NCI-H2107 (cell line): ENCODE measurements around the gene DMRTC1B.
"Not testable (repeated sequence)": the region's sequence is repeated elsewhere in the genome, so short reads cannot be mapped to it uniquely, and the experiment has no call there.

ENCODE experiments used
- DNase-seq: peaks from one replicate; lab custom pipeline; 2025; lab: John Stamatoyannopoulos, UW

Gene DMRTC1B, protein sequence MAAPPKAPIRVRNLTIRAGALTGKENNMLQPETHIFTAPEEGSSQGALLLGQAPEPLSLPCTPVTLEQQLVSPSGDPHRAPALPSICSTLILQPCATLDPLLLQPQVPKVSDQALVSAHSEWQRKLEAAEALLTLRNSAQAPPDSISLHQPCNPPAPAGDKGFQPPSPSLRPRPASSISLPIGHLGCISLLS

DNA sequence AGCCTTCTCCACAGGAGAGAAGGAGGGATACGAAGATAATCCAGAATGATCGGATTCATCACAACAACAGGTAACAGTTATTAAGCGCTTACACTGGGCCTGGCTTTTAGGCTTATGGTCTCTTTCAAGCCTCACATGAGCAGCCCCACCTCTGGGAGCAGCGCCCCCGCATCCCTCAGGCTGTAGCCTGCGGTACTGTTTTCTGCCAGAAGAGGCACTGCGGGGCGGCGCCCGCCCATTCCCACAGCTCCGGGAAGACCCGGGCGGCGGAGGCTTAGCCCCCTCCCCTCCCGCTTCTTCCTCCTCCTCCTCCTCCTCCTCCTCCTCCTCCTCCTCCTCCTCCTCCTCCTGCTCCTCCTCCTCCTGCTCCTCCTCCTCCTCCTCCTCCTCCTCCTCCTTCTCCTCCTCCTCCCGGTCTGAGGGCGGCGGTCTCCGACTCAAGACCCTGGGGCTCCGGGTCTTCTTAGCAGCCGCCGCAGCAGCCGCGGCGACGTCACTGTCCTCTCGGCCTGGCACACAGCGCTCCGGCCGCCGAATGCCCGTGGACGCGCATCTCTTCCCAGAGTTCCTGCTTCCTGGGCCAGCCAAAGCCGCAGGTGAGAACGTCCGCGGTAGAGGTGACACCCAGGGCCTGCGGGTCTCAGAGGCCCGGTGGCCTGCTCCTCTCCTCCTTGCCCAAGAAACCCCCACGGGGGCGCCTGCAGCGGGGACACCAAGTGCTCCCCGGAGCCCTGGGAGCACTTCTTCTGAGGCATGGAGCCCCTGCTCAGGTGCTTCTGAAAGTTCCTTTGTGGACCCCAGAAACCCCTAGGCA, at the start of gene DMRTC1B:
Gene DMRTC1B, plus strand, starts transcription at position 238 of the 814 bp plus-strand sequence. CDS start 68,246 bp downstream, outside the sequence.
- not testable (repeated sequence) for DNase-seq

DNA sequence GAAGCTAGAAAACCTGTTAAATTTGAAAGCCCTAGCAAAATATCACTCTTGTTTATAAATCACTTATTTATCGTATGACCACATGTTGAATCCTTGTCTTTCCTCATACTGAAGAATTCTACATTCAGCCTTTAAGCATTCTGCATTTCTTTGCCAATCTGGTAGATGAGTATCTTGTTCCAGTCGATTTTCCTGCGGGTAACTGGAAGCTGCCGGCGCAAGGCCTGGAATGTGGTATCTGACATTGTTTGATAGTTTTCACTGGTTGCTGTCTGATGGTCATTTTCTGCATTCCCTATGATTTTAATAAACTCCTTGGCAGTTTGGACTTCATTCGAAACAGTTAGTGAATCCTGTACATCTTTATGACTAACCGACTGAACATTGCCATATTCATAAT, 48.8 kb upstream of the DMRTC1B start:
- DNase-seq, result no peak

DNA sequence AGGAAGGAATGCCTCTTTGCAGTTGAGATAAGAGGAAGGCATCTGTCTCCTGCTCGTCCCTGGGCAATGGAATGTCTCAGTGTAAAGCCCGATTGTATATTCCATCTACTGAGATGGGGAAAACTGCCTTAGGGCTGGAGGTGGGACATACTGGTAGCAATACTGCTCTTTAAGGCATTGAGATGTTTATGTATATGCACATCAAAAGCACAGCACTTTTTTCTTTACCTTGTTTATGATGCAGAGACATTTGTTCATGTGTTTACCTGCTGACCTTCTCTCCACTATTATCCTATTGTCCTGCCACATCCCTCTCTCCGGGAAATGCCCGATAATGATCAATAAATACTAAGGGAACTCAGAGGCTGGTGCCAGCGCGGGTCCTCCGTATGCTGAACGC, 43.1 kb upstream of the DMRTC1B start:
- not testable (repeated sequence) for DNase-seq

DNA sequence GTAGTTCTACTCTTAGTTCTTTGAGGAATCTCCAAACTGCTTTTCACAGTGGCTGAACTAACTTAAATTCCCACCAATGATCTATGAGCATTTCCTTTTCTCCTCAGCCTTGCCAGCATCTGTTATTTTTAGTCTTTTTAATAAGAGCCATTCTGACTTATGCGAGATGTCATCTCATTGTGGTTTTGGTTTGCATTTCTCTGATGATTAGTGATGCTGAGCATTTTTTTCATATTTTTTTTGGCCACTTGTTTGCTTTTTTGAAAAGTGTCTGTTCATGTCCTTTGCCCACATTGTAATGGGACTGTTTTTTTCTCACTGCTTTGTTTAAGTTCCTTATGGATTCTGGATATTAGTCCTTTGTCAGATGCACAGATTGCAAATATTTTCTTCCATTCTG, 41.1 kb upstream of the DMRTC1B start:
- DNase-seq, result no peak

DNA sequence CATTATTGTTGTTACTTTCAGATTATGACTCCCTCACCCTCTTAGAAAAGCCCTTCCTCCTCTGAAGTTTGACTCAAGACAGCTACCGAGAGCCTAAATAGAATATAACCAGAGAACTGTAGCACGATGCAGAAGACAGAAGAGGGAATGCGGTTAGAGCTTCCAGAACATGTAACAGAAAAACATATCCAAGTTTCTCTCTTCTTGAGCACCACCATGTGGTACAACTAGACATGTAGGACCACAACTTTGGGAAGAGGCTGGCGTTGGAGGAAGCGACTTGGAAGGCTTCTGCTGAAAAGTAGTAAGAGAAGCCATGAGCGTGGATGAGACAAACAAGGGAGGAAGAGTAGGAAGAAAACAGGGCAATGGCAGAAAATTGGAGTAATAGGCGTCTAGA, 31.1 kb upstream of the DMRTC1B start:
- not testable (repeated sequence) for DNase-seq

DNA sequence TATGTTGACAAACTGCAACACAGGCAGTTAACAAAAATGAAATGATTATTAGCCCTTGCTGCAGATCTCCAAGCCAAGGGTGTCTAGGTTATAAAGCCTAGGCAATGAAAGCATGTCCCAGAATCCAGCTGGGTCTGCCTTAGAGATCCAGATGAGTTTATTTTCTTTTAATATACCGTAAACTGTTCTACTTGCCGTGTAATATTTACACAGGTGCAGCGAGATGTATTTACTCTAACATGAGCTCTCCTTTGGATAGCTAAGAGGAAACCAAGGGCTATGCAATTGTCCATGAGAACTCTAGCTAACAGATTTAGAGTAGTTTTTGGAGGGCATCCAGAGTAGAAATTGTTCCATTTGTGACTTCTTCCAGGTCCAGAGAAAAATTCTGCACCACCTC, 28.1 kb upstream of the DMRTC1B start:
- not testable (repeated sequence) for DNase-seq

DNA sequence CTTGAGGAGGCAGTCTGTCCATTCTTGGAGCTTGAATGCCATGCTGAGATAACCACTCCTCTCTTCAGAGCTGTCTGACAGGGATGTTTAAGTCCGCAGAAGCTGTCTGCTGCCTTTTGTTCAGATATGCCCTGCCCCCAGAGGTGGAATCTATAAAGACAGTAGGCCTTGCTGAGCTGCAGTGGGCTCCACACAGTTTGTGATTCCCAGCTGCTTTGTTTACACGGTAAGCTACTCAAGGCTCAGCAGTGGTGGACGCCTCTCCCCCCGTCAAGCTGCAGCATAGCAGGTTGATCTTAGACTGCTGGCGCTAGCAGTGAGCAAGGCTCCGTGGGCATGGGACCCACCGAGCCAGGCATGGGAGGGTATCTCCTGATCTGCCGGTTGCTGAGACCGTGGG, 16.2 kb upstream of the DMRTC1B start:
- not testable (repeated sequence) for DNase-seq

DNA sequence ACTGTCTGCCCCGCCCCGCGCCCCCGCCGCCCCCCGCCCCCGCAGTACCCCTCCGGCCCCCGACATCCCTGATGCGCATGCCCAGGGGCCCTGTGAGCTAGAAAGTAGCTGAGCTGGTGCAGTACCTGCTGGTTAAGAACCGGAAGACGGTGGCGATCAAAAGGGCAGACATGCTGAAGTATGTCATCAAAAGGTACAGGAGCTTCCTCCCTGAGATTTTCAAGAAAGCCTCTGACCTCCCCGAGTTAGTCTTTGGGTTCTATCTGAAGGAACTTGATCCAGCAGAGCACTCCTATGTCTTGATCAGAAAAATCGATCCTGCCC, 739 bp downstream of the DMRTC1B start:
- not testable (repeated sequence) for DNase-seq

DNA sequence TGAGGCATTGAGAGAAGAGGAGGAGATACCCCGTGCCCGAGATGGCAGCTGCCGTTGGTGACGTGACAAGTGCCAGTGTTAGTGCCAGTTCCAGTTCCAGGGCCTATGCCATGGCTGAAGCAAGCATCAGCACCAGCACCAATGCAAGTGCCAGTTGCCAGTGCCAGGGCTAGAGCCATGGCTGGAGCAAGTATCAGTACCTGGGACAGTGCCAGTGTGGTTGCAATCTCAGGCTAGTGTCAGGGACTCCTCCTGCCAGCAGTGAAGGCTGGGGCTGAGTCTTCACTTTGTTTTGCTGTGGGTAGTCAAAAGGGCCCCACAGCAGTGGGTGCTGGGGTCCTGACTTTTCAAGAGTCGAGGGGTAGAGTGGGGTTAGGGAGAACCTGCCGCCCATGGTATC, 1.5 kb downstream of the DMRTC1B start:
- not testable (repeated sequence) for DNase-seq

DNA sequence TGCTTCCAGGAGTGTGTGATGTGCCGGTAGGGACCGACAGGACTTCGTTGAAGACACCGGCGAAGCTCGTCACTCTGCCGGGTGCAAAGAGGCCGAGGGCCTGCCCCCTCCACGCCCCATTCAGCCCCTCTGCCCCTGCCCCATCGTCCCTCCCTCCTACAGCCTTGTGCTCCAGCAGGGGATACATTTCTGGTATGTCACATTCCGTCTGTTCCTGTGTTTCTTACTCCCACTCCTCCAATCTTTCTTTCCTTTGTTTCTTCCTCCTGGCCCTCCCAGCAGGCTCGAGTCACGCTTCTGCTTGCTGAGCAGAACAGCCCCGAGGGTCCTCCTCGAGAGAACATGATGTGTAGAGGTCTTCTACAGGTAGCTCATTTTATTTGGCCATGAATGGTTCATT, 5.9 kb downstream of the DMRTC1B start, which contains the start of gene FAM236B:
Gene FAM236B, minus strand, starts transcription at position 101 of the 400 bp plus-strand sequence. Its CDS starts 100 bp downstream, at position 1.
- DNase-seq, result not testable (repeated sequence)

DNA sequence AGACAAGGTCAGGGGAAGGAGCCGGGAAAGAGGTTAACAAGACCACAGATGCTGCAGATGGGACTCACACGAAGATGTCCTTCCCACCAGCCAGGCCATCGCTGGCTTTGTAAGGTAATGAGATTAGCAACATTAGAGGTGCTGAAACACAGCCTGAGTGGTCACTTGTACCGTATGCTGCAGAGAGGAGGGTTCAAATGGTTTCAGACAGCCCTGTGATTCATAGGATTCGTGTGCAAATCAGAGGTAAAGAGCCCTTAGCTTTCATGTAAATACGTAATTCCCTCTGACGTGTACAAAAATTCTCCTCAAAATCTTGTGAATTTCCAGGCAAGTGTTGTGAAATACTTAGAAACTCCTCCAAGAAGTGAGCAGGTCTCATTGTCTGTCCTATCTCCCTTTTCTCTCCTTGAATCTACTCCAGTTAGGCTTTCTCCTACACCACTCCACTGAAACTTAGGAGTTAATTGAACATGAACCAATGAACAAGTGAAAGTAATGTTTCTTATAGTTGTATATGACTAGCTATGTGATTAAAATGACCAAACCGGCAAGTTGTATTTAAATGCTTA, 6.8 kb downstream of the DMRTC1B start:
- not testable (repeated sequence) for DNase-seq

DNA sequence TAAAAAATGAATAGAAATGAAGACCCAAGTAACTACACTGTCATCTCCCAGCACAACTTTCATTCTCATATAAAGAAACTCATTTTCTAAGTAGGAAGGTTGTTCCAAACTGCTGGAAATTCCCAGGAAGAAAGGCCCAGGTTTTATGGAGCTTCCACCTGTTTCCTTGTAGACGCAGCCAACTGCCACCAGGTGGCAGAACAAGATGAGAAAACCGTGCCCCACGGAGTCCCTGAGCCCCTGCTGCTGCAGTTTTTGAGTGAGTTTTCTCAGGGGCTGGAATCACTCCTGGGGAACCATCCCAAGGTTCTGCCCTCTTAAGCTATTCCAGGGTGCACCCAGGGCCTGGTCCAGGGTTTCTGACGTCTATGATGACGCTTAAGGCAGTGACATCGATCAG, 7.3 kb downstream of the DMRTC1B start:
- DNase-seq, result not testable (repeated sequence)

DNA sequence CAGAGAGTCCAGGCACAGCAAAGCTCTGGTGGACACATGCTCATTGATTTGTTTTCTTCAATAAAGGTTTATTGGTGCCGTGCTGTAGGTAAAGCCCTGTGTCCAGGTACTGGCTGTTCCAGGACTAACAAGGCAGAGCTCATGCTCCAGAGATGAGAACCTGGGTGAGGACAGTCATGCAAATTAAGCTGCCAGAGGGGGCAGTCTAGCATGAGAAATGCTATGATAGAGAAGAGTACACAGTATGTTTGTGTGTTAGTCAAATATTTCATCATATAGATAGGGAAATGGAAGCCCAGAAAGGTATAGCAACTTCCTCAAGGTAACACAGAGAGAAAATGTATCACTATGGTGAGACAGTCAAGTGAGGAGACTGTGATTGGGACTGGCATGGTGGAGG, 11.5 kb downstream of the DMRTC1B start:
- not testable (repeated sequence) for DNase-seq

DNA sequence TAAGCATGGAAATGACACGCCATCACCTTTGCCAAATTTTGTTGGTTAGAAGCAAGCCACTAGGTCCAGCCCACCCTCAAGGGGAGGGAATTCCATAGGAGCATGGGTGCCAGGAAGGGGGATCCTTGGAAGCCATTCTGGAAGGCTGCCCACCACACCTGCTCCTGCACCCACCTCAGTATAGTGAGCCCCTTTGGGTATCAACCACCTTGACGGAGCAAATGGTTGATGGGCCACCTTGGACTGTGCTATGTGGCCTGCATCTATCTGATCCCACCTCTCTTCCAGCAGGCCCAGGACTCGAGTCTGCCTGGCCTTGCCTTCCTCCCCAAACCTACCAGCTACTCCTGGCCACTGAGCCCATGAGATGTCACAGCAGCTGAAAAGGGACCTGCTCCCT, 13.7 kb downstream of the DMRTC1B start:
- DNase-seq, result not testable (repeated sequence)

DNA sequence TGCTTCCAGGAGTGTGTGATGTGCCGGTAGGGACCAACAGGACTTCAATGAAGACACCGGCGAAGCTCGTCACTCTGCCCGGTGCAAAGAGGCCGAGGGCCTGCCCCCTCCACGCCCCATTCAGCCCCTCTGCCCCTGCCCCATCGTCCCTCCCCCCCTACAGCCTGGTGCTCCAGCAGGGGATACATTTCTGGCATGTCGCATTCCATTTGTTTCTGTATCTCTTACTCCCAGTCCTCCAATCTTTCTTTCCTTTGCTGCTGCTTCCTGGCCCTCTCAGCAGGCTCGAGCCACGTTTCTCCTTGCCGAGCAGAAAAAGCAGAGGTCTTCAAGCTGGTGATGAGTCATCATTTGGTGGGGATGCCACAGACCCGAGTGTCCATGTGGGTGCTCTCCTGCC, 31.4 kb downstream of the DMRTC1B start, which contains the start of gene FAM236D:
Gene FAM236D, minus strand, starts transcription at position 101 of the 400 bp plus-strand sequence. Its CDS starts 100 bp downstream, at position 1.
- DNase-seq, result not testable (repeated sequence)

DNA sequence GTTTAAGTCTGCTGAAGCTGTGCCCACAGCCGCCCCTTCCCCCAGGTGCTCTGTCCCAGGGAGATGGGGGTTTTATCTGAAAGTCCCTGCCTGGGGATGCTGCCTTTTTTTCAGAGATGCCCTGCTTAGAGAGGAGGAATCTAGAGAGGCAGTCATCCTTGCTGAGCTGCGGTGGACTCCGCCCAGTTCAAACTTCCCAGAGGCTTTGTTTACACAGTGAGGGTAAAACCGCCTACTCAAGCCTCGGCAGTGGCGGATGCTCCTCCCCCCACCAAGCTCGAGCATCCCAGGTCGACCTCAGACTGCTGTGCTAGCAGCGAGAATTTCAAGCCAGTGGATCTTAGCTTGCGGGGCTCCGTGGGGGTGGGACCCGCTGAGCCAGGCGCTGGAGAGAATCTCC, 54.0 kb downstream of the DMRTC1B start:
- DNase-seq, result not testable (repeated sequence)

DNA sequence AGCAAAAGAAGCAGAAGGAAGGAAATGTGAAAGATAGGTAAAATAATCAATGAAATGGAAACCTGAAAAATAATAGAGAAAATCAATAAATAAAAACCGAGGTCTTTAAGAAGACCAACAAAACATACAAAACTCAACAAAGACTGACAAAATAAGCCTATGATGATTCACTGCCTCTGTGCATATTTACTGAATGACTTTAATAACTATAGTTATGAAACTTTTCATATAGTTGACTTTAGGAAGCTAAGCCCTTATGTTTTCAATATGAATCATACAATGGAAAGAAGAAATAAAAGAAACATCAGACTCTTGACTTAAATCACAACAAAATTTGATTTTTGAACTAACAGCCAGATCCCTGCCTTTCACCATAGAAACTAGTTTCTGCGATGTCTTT, 60.8 kb downstream of the DMRTC1B start:
- DNase-seq, result not testable (repeated sequence)

DNA sequence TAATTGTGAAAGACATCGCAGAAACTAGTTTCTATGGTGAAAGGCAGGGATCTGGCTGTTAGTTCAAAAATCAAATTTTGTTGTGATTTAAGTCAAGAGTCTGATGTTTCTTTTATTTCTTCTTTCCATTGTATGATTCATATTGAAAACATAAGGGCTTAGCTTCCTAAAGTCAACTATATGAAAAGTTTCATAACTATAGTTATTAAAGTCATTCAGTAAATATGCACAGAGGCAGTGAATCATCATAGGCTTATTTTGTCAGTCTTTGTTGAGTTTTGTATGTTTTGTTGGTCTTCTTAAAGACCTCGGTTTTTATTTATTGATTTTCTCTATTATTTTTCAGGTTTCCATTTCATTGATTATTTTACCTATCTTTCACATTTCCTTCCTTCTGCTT, 106.2 kb downstream of the DMRTC1B start:
- DNase-seq, result not testable (repeated sequence)

DNA sequence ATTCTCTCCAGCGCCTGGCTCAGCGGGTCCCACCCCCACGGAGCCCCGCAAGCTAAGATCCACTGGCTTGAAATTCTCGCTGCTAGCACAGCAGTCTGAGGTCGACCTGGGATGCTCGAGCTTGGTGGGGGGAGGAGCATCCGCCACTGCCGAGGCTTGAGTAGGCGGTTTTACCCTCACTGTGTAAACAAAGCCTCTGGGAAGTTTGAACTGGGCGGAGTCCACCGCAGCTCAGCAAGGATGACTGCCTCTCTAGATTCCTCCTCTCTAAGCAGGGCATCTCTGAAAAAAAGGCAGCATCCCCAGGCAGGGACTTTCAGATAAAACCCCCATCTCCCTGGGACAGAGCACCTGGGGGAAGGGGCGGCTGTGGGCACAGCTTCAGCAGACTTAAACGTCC, 113.0 kb downstream of the DMRTC1B start:
- not testable (repeated sequence) for DNase-seq
